Endothelial cell of umbilical vein (primary cell): ENCODE data around the gene CPLANE2. TPM values are rescaled to one million over a fixed set of nuclear protein-coding genes. Genes with fewer than 3 reads are reported as not detected.

Experiments
- BruUV-seq: library from RNA; stranded (reverse); fragments of 400-500 nt; replicated peaks from 2 replicates; lab custom pipeline; 2021; lab: Mats Ljungman, UMichigan
- CTCF ChIA-PET: fragments of 300-600, 350-600 bp; sonication (Branson Sonifier 250); formaldehyde crosslinking; loops from one replicate; lab custom pipeline; 2021; ENCODE audit warnings: antibody characterized with exemption, inconsistent platforms; lab: Charles Lee
- POLR2A ChIA-PET: fragments of 300-600, 350-600 bp; sonication (Branson Sonifier 250); formaldehyde crosslinking; loops from one replicate; lab custom pipeline; 2021; ENCODE audit warnings: antibody characterized with exemption, inconsistent platforms; lab: Charles Lee
- DNase-seq: peaks from one replicate; pipeline ENCODE4 v3.0.0-alpha.2; 2011; ENCODE audit warnings: low read depth, low spot score
- FAIRE-seq: peaks from 2 replicates; lab custom pipeline; 2011; peaks lifted over from hg19 to GRCh38; lab: Jason Lieb, UNC
- H2AFZ ChIP-seq: 2 replicates; pipeline ENCODE4 v1.6.0; 2012; ENCODE audit warnings: low read depth, low read length, control low read depth, inconsistent platforms
- H3K27ac ChIP-seq: 2 replicates; pipeline ENCODE4 v1.5.1; 2011; ENCODE audit warnings: low read depth, mild to moderate bottlenecking, control low read depth, low read length, moderate library complexity; ENCODE audit not compliant: insufficient read depth
- H3K27me3 ChIP-seq, 2 experiments: 2 replicates each; pipeline versions ENCODE4 v1.6.0 to v1.6.1; 2011; ENCODE audit warnings: low read length in 2 of 2, mixed read lengths in 1 of 2; ENCODE audit not compliant: control insufficient read depth in 2 of 2, insufficient read depth in 2 of 2
- H3K36me3 ChIP-seq, 2 experiments: 2 replicates in 1 of 2; 3 replicates in 1 of 2; pipeline ENCODE4 v1.5.1; 2011; ENCODE audit warnings: low read length in 2 of 2, mild to moderate bottlenecking in 1 of 2, moderate library complexity in 1 of 2; ENCODE audit not compliant: control insufficient read depth in 2 of 2, insufficient read depth in 2 of 2; ENCODE audit errors: extremely low read depth in 1 of 2
- H3K4me1 ChIP-seq: 3 replicates; pipeline ENCODE4 v1.5.1; 2011; ENCODE audit warnings: mild to moderate bottlenecking, low read length; ENCODE audit not compliant: control insufficient read depth, insufficient read depth; ENCODE audit errors: extremely low read depth
- H3K4me2 ChIP-seq: 2 replicates; pipeline ENCODE4 v1.6.1; 2011; ENCODE audit warnings: low read length, control low read depth, mixed read lengths; ENCODE audit not compliant: insufficient read depth
- H3K4me3 ChIP-seq, 3 experiments: fragments of 200-600 bp in 1 of 3; sonication (generic), shearing (Covaris generic) in 1 of 3; replicated peaks in 1 of 3; 2 replicates each; pipeline ENCODE4 v1.5.1; 2011 to 2016; ENCODE audit warnings: control low read depth in 3 of 3, low read length in 3 of 3, mild to moderate bottlenecking in 2 of 3, inconsistent platforms in 1 of 3, low read depth in 1 of 3, moderate library complexity in 1 of 3; ENCODE audit not compliant: insufficient read depth in 1 of 3
- H3K79me2 ChIP-seq: 2 replicates; pipeline ENCODE4 v1.6.0; 2012; ENCODE audit warnings: low read length, inconsistent platforms; ENCODE audit not compliant: control insufficient read depth, insufficient read depth
- H3K9ac ChIP-seq: replicated peaks from 2 replicates; pipeline ENCODE3; 2011; ENCODE audit warnings: low read length, control low read depth; ENCODE audit not compliant: insufficient read depth; ENCODE audit errors: extremely low read depth
- H3K9me1 ChIP-seq: replicated peaks from 3 replicates; pipeline ENCODE4 v1.6.0; 2011; ENCODE audit warnings: mild to moderate bottlenecking, low read length; ENCODE audit not compliant: control insufficient read depth, insufficient read depth; ENCODE audit errors: extremely low read depth
- H3K9me3 ChIP-seq: replicated peaks from 2 replicates; pipeline ENCODE4 v1.5.1; 2012; ENCODE audit warnings: low read length, inconsistent platforms; ENCODE audit not compliant: control insufficient read depth, insufficient read depth
- H4K20me1 ChIP-seq: replicated peaks from 2 replicates; pipeline ENCODE3; 2011; ENCODE audit warnings: mild to moderate bottlenecking, low read length; ENCODE audit not compliant: control insufficient read depth, insufficient read depth; ENCODE audit errors: extremely low read depth
- FOS ChIP-seq: IDR thresholded peaks from 2 replicates; pipeline ENCODE4 v1.6.1; 2011; ENCODE audit warnings: mild to moderate bottlenecking, low read length, moderate library complexity, borderline replicate concordance; ENCODE audit not compliant: insufficient read depth
- GATA2 ChIP-seq: IDR thresholded peaks from 2 replicates; pipeline ENCODE4 v1.7.0; 2011; ENCODE audit warnings: low read depth, mild to moderate bottlenecking, moderate library complexity, mixed read lengths, low read length; ENCODE audit not compliant: insufficient read length, insufficient read depth
- JUN ChIP-seq: IDR thresholded peaks from 2 replicates; pipeline ENCODE4 v1.6.1; 2011; ENCODE audit warnings: borderline replicate concordance, low read depth; ENCODE audit not compliant: insufficient read length, insufficient read depth
- MAX ChIP-seq: IDR thresholded peaks from 2 replicates; pipeline ENCODE4 v1.6.1; 2011; ENCODE audit not compliant: insufficient read depth, insufficient read length
- POLR2A ChIP-seq: IDR thresholded peaks from 2 replicates; pipeline ENCODE4 v1.6.1; 2012; ENCODE audit warnings: low read depth, mild to moderate bottlenecking, control low read depth, low read length
- dilution Hi-C: fragments of 300-500 bp; cut with MboI; formaldehyde crosslinking; loops from one replicate; pipeline ENCODE4 v1.15.0; 2019; ENCODE audit warnings: low sequenced_read_pairs; ENCODE audit not compliant: extremely low pct_ligation_motif_present
- intact Hi-C: fragments of 100-400 bp; cut with micrococcal nuclease; formaldehyde crosslinking; loops from one replicate; pipeline ENCODE4 v1.10.0; 2022
- polyA plus RNA-seq, 4 experiments: library from polyadenylated mRNA; depleted of rRNA in 3 of 4; stranded (reverse) in 3 of 4; unstranded in 1 of 4; fragments of >200 nt; gene quantifications; 2 replicates each; pipeline versions ENCODE4 v1.2.1 to v1.2.3, GENCODE V29; 2011 to 2012; ENCODE audit warnings: missing spikeins in 1 of 4
- total RNA-seq: library from RNA; stranded (reverse); gene quantifications from 2 replicates; pipeline ENCODE4 v1.2.3, GENCODE V29; 2021

The CPLANE2 gene
- total and polyA plus RNA-seq, 2 donors (not counting 3 experiments of a cell fraction or from before 2014, with no cell fraction given), result 3.9 to 4.6 TPM

- Histone ChIP-seq H3K9me3 (no peaks in the 10 kb centered on the region), H3K9ac (no peak overlapping the region), H3K4me2 (no peak overlapping the region), H3K27ac (no peak overlapping the region), H3K4me3 (no peak overlapping the region), H3K27me3 (no peaks in the 10 kb centered on the region), H3K4me1 (peaks cover 5% of the 10 kb centered on the region), H3K79me2 (no peaks in the 10 kb centered on the region), H3K9me1 (no peaks in the 10 kb centered on the region), H2AFZ (no peak overlapping the region), H3K36me3 (no peaks in the 10 kb centered on the region), H4K20me1 (no peaks in the 10 kb centered on the region)
- CTCF ChIA-PET, result interaction anchor here (0.7 to 16.2 kb wide), 7 partner anchors 8 to 172 kb away, joined by 3 to 353 read pairs (median 4); partner anchors contain the start of genes EPHA2 and FAM131C
- dilution Hi-C loops, result no loop called here
- DNase-seq (no peak), FAIRE-seq (no peak)
- TF ChIP-seq GATA2, result no peak
- no peak for TF ChIP-seq POLR2A
- intact Hi-C loops, result loop anchor here (2.0 kb wide), 1 partner anchor 171 kb away; no protein-coding TSS in a partner anchor
- BruUV-seq, result no TSS peak
- POLR2A ChIA-PET, result no interaction called here
These were observed 45.7 kb downstream of the CPLANE2 start for GRCh38 chr1:16191309-16191708.

GRCh38 chr1:16189921-16190621 is 46.9 kb downstream of the CPLANE2 start:
- no peak for FAIRE-seq
- no peaks in the 10 kb centered on the region for H3K79me2 ChIP-seq
- no peak overlapping the region for H3K4me3 ChIP-seq
- peaks cover 5% of the 10 kb centered on the region for H3K4me1 ChIP-seq
- ChIA-PET CTCF (interaction anchor here (0.6 to 16.2 kb wide), 9 partner anchors 15 to 173 kb away, joined by 3 to 353 read pairs (median 6); partner anchors contain the start of genes EPHA2 and FAM131C), POLR2A (no interaction called here)
- H3K9me3 ChIP-seq, result no peaks in the 10 kb centered on the region
- H2AFZ ChIP-seq, result no peak overlapping the region
- H3K27me3 ChIP-seq, result no peaks in the 10 kb centered on the region
- DNase-seq, result no peak
- BruUV-seq, result no TSS peak
- intact Hi-C loops (loop anchor here (2.0 kb wide), 1 partner anchor 173 kb away; no protein-coding TSS in a partner anchor), dilution Hi-C loops (no loop called here)
- TF ChIP-seq MAX, result no peak
- TF ChIP-seq FOS, result no peak
- no peak for TF ChIP-seq JUN
- H3K36me3 ChIP-seq, result no peaks in the 10 kb centered on the region
- H3K4me2 ChIP-seq, result no peak overlapping the region
- no peak overlapping the region for H3K27ac ChIP-seq
- H3K9ac ChIP-seq, result no peak overlapping the region
- H4K20me1 ChIP-seq, result no peaks in the 10 kb centered on the region
- H3K9me1 ChIP-seq, result no peaks in the 10 kb centered on the region
